Measurements from ENCODE around the gene RSBN1L.
A peak's percentile ranks its signal among the peaks of the same experiment; 100 is the strongest.

Gene RSBN1L

GRCh38 chr7:77830649-77831355, 134.5 kb downstream of the RSBN1L start:
- Histone ChIP-seq H3K27me3 (no peaks in the 10 kb centered on the region), H4K20me1 (peaks cover 0 to 7% (median 0%) of the 10 kb centered on the region in 11 experiments; a peak in 2 of 22 replicates), H3K27ac (no peak overlapping the region), H3K4me2 (peak overlapping the region in 2 of 11 experiments; percentile 2 to 36; a peak in 2 of 22 replicates), H3K4me1 (peaks cover 0 to 58% (median 9%) of the 10 kb centered on the region in 10 experiments; a peak in 11 of 20 replicates), H3K9ac (no peak overlapping the region), H3K36me3 (peaks cover 0 to 12% (median 3%) of the 10 kb centered on the region in 11 experiments; a peak in 5 of 22 replicates), H3K4me3 (no peak overlapping the region), H3K9me3 (replicated peaks in 1 of 11) (peaks cover 8 to 21% (median 12%) of the 10 kb centered on the region in 11 experiments; a peak in 21 of 22 replicates)
- no peak for TF ChIP-seq Cebpa-rat (IDR thresholded peaks at IDR 0.05)

DNA sequence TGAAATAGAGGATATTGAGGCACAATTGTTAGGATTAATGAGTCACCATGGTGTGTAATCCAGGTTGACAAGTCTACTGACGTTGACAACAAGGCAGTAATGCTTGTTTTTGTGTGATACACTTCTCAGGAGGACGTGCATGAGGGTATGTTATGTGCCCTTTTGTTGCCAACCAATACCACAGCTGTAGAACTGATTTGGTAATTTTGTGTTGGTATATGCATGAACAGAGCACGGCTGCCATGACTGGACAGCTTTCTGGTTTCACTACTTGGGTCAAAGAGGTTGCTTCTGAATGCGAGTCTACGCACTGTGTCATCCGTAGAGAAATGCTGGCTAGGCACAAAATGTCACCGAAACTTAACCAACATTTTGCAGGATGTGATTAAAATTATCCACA, 135.2 kb downstream of the RSBN1L start:
- peaks cover 0 to 7% (median 0%) of the 10 kb centered on the region in 11 experiments; a peak in 2 of 22 replicates for H4K20me1 ChIP-seq
- no peak overlapping the region for H3K4me3 ChIP-seq
- no peak for TF ChIP-seq Cebpa-rat (IDR thresholded peaks at IDR 0.05)
- peaks cover 4 to 21% (median 9%) of the 10 kb centered on the region in 11 experiments; a peak in 21 of 22 replicates for H3K9me3 ChIP-seq (replicated peaks in 1 of 11)
- no peak overlapping the region for H3K9ac ChIP-seq
- H3K4me2 ChIP-seq, result peak overlapping the region in 3 of 11 experiments; percentile 2 to 36 (median 4); a peak in 2 of 22 replicates
- H3K36me3 ChIP-seq, result peaks cover 0 to 18% (median 4%) of the 10 kb centered on the region in 11 experiments; a peak in 6 of 22 replicates
- H3K4me1 ChIP-seq, result peaks cover 0 to 58% (median 9%) of the 10 kb centered on the region in 10 experiments; a peak in 11 of 20 replicates
- H3K27ac ChIP-seq, result no peak overlapping the region
- no peaks in the 10 kb centered on the region for H3K27me3 ChIP-seq

DNA sequence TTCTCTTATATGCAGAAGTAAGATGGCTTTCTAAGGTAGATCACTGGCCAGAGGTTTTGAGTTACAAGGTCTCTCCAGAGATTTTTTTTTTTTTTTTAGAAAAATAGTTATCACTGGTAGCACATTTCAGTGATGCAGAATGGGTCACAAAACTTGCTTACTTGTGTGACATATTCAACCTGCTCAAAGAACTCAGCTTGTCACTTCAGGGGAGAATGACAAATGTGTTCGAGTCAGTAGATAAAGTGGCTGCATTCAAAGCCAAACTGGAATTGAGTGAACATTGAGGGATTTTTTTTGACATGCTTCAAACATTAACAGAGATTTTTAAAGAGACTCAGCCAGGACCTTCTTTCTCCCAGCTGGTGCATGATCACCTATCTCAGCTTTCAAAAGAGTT, 135.7 kb downstream of the RSBN1L start:
- 0 out of 22 replicates have a peak overlapping the region, but pooled peaks of 2 of the 11 experiments have one; percentile 2 to 4 for H3K4me2 ChIP-seq
- TF ChIP-seq Cebpa-rat (IDR thresholded peaks at IDR 0.05), result no peak
- H3K9ac ChIP-seq, result no peak overlapping the region
- peaks cover 0 to 58% (median 9%) of the 10 kb centered on the region in 10 experiments; a peak in 11 of 20 replicates for H3K4me1 ChIP-seq
- H3K9me3 ChIP-seq (replicated peaks in 1 of 11), result peaks cover 0 to 17% (median 6%) of the 10 kb centered on the region in 11 experiments; a peak in 13 of 22 replicates
- H3K27ac ChIP-seq, result no peak overlapping the region
- no peaks in the 10 kb centered on the region for H3K27me3 ChIP-seq
- H3K4me3 ChIP-seq, result no peak overlapping the region
- H3K36me3 ChIP-seq, result peaks cover 0 to 18% (median 4%) of the 10 kb centered on the region in 11 experiments; a peak in 6 of 22 replicates
- H4K20me1 ChIP-seq, result peaks cover 0 to 7% (median 0%) of the 10 kb centered on the region in 11 experiments; a peak in 2 of 22 replicates

All from BLaER1 treated with 17β-estradiol and CSF1 and Interleukin-3, amounts not matched to agents 10 nM and 100 nM (cell line).